Fibroblast of upper back skin (primary cell): ENCODE results near the gene LIPE.

Experiments used
- DNase-seq: peaks from one replicate; pipeline ENCODE4 v3.0.0-alpha.2; 2013

LIPE gene

DNA sequence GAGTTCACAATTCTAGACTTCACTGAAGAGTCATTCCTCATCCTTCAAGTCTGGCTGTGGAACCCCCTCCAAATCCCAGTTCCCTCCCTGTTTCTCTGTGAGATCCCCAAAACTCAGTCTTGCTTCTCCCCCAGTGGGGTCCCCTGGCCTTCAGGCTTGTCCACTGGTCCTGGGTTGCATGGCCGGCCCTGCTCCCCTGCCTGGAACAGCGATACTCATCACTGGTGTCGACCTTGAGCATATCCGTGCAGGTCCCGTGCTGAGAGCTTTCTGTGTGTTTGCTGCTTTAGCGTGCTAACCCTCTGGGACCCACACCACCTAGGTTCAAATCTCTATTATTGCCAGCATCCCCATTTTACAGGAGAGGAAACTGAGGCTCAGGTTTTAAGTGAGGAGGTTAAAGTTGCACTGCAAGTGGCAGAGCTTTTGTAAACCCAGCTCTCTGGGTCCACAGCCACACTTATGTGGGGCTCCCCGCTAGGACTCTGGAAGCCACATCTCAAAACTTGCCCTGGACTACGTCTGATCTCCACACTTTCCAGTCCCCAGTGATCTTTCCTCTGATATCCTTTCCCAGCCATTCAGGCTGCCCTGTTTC is 15.5 kb downstream of the LIPE start:
- no peak for DNase-seq

DNA sequence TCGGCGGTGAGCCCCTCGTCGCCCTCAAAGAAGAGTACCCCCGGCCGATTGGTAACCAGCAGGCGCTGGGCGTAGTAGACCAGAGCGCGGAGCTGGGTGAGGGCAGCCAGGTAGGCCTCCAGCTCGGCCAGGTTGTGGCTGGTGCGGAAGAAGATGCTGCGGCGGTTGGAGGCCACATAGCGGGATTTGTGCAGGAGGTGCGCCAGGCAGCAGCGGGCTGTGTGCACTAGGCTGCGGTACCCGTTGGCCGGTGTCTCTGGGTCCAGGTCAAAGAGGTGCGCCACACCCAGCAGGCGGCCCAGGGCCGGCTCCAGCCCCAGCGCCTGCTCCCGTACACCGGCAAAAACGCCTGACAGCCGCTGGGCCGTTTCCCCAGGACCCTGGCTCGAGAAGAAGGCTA is 16.8 kb downstream of the LIPE start:
- no peak for DNase-seq

DNA sequence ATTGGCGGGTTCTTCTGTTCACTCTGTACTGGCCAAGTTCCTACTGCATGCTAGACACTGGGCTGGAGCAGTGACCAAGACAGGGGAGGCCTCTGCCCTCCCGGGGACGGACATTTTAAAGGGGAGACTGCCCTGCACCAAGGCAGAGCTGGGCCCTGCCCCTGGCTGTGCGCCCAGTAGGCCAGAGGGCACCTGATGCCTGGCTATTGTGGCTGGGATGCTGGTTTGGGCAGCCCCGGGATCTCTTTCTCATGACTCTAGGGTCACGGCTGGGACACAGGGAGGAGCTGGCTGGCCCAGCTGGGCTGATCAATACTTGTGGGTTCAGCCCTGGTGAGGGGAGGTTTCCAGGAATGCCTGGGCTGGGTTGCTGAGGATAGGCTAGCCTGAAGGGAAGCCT is 17.7 kb downstream of the LIPE start:
- no peak for DNase-seq

DNA sequence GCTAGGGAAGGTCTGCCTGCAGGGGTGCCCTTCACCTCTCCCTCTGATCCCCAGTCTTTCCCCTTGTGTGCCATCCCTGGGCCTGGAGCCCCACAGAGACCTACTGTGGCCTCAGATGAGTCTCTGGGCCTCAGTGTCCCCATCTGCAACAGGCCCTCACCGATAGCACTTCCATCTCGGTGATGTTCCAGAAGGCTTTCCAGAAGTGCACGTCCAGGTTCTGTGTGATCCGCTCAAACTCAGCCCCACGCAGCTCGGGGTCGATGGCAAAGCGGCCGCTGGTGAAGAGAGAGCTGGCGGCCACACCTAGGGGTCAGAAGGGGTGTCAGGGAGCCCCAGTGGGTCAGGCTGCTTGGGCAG is 19.4 kb downstream of the LIPE start:
- no peak for DNase-seq

DNA sequence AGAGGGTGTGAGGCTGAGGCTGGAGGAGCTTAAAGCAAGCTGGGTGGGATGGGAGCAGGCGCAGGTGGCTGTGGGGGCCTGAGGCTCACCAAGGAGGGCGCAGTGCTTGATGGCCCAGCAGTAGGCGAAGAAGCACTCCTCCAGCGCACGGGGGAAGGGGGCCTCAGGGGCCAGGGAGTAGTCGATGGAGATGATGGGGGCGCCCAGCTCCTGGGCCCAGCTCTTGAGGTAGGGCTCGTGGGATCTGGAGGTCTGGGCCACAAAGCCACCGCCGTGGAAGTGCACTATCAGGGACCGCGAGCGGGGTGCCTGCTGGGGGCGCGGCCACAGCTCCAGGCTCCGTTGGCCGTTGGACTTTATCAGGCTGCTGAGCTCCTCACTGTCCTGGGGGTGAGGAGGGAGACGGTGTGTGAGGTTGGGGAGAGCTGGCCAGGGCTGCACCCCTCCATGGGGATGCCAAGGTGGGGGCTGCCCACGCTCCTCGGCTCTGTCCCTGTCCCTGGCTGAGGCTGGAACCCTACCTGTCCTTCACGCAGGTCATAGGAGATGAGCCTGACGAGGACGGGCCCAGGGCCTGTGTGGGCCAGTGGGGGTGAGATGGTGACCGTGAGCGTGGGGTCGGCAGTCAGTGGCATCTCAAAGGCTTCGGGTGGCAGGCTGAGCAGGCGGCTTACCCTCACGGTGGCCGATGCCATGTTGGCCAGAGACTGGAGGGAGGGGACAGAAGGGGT is 19.9 kb downstream of the LIPE start:
- DNase-seq = no peak

DNA sequence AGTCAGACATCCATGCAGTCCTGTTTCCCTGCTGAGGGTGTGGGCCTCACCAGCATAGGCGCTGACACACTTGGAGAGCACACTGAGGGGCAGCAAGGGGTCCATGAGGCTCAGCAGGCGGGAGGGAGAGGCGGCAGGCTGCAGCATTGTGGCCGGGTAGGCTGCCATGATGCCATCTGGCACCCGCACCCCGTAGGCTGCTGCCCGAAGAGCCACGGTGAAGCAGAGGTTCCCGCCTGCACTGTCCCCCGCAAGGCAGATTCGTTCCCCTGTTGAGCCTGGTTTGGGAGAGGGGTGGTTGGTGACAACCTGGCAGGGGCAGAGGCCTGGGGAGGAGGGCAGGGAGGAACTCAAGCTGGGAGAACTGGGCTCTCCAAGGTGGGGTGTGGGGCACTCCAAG is 21.1 kb downstream of the LIPE start:
- no peak for DNase-seq

DNA sequence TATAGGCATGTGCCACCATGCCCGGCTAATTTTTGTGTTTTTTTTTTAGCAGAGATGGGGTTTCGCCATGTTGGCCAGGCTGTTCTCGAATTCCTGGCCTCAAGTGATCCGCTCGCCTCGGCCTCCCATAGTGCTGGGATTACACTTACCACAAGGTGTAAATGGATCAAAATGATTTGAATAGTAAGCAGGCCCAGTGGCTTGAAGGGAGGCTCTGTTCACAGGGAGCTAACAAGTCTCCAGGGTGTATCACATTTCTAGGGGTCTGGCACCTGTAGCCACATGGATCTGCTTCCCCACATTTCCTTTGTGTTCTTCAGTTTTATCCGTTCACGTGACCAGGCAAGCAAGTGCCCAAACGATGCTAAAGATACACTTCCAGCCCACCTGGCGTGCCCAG is 23.6 kb downstream of the LIPE start:
- DNase-seq = no peak

DNA sequence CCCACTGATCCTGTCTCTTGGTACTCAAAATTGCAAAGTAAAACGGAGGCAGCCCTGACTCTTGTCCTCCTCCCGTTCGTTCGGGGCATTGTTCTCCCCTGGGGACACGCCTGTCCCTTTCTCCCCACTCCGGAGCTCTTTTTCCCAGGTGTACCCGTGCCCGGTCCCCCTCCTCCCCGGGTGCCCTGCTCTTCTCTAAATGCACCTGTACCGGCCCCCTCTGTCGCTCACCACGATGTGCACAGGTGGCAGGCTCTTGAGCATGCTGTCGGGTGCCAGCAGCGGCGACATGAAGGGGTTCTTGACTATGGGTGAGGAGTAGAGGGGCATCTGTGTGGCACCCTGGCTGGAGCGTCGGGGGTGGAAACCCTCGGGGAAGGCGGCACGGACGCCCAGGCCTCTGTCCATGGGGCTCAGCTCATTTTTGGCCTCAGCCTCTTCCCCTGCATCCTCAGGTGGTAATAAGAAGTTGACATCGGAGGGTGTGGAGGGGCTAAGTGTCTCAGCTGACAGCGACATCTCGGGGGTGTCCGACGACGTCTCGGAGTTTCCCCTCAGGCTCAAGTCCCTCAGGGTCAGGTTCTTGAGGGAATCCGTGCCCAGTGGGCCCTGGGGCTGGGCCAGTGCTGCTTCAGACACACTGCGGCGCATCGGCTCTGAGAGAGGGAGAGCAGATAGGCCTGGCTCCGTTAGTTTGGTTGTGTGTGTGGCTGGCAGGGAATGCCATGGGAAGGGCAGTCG is 24.6 kb downstream of the LIPE start:
- no peak for DNase-seq

DNA sequence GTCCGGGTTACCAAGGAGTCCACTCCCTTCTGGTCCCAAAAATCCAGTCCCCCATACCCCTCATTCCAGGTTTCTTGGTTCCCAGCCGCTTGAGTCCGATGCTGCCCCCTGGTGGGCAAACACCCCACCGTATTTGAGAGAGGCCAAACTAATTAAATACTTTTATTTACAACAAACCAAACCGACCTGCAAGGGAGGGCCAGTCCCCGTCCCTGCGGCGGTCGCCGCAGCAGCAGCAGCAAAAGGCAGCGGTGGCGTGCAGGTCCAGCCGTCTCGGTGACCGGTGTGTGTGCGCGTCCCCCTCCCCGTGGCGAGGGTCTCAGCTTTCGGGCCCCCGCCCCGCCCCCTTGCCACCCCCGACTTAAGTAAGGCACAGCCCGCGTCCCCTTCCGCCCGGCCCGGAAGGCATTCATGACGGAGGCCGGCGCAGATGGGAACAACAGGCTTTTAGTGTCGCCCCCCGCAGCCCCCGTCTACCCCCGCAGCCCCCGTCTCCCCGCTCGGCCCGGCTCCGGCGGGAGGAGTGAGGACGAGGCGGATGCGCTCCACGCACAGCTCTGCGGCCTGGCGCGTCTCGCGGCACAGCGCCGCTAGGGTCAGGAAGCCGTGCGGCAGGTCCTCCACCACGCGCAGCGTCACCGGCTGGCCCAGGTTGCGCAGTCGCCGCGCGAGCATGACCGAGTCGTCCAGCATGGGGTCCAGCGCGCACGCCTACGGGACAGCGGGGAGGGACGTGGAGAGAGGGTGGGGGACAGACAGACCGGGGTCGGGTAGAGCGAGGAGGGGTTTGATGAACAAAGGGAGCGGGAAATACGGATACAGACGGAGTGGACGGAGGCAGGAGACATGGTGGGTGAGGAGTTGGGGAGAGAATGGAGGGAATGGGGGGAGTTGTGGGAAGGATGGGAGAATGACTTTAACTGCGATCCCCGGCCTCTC is 25.6 kb downstream of the LIPE start:
- DNase-seq = peak; percentile 69

DNA sequence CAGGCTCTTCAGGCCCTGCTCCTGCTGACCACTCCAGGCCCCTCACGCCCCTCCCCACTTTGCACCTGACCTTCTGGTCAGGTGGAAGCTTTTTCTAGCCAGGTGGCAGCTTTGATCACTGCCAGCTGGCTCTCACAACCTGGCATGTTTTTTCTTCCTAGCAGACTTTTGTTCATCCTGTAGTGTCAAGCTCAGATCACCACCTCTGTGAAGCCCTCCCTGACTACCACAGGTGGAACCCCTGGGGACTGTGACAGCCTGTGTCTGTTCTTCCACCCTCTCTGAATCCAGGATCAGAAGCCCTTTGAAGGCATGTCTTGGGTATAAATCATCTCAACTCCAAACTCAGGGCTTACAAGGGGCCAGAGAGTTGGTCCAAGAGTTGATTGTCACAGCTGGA is 26.8 kb downstream of the LIPE start:
- no peak for DNase-seq

DNA sequence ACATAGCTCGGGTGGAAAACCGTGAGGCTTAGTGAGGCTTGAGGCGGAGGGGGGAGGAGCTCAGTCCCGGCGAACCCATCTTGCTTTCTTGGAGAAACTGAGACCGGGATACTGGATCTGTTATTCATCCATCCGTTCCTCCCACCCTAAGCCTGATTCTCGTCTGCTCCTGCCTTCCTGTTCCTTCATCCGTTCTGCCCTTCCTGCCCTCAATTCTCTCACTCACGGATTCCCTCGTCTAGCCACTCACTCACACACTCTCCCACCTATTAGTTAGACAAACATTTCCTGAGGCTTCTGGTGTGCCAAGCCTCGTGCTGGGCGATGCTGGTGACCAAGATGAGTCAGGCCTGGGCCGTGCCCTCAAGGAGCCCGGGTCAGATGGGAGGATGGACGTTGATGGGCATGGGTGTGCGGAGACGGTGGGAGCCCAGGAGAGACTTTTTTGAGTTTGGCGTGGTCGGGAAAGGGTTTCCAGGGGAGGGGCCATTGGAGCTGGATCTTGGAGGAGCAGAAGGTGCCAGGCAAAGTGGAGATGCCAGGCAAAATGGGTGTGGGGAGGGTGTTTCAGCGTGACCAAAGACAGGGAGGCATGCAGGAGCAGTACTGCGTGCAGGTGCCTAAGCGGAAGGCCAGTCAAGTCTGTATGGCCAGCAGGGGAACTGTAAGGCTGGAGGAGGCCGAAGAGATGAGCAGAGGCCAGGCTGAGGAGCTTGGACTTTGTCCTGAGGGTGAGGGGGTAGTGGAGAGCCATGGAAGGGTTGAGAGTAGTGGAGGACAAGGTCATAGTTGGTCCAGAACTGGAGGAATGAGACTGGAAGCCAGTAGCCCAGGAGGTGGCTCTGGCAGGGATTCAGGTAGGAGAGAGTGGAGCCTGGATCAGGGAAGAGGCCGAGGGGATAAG is 29.7 kb downstream of the LIPE start:
- DNase-seq = no peak

DNA sequence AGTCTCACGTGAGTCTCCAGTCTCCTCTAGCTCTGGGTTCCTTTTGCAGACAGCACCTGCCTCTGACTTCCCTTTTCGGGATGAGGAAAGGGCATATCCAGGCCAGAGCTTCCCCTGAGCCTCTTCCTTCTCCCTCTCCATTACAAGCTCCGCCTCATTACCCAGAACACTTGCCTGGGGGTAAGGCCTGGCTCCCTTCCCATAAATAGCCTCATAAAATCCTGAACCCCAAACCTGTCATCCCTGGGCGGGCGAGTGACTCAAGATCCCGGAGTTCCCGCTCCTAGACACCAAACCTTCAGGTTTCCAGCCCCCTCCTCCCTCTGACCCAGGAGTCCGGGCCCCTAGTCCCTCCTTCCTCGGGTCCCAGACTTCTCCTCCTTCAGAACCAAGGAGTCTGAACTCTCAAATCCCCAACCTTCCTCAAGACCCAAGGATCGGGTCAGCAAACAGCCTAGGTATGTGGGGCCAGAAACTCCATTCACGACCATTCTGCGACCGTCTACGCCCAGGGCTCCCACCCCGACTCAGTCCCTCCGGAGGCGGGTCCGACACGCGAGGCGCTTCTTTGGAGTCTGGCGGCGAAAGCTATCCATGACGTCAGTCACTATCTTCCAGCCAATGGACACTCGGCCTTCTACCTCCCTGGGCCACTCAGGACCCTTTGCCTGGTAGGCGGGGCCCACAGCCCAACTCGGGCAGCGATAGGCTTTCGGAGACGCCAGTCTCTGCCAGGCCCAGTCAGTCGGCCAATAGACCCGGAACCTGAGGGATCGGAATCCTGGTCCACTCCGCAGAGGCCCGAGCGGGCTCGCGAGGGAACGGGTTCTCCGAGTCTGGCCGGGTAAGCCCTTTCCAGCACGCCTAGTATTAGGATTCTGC is 30.6 kb downstream of the LIPE start:
- peak; percentile 99 for DNase-seq

DNA sequence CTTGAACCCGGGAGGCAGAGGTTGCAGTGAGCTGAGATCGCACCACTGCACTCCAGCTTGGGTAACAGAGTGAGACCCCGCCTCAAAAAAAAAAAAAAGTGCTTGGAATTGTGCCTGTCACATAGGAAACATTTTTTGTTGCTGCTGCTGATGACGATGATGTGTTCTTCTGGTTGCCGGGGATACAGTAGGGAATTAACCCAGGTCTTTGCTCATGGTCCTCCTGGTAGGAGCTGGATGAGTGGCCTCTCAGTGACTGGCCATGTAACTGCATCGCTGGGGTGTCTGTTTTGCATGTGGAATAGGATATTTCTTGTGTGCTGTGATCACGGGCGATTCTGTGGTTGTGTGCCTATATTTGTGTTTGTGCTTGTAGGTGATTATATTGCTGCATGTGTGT is 32.4 kb downstream of the LIPE start:
- no peak for DNase-seq

DNA sequence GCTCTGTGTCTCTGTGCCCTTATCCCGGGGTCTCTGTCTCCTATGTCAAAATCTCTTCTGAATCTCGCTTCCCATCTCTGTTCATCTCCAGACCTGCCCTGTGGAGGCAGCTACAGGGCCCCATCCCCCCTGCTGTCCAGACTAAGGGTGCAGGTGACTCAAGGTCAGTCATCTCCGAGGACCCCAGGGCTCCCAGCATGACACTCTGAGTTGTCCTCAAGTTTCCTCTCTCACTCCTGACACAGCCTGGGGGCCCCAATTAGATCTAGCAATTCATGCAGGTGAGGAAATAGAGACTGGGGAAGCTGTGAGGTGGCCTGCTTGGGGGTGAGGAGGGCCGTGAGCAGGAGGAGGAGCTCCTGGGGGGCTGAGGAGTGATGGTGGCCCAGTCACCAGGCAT is 35.0 kb downstream of the LIPE start:
- DNase-seq = no peak

DNA sequence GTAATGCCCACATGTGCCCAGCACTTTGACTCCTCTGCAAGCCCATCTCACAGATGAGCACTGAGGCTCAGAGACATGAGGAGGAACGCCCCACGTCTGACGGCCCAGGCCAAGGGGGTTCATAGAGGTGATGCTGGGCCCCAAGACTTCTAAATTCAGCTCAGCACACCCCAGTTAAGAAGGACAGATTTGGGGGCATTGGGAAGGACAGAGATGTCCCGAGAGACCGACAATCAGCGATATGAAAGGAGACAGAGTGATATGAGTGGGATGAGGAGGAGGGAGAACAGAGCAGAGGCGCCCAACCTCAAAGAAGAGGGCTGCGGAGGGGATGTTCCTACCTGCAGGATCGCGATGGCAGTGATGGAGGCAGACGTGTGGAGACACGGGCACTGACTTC is 37.3 kb downstream of the LIPE start, which contains the start of gene CNFN:
Gene CNFN (minus strand): TSS at position 399 of the 400 bp plus-strand sequence. CDS start 1,260 bp downstream, outside the sequence.
- no peak for DNase-seq

DNA sequence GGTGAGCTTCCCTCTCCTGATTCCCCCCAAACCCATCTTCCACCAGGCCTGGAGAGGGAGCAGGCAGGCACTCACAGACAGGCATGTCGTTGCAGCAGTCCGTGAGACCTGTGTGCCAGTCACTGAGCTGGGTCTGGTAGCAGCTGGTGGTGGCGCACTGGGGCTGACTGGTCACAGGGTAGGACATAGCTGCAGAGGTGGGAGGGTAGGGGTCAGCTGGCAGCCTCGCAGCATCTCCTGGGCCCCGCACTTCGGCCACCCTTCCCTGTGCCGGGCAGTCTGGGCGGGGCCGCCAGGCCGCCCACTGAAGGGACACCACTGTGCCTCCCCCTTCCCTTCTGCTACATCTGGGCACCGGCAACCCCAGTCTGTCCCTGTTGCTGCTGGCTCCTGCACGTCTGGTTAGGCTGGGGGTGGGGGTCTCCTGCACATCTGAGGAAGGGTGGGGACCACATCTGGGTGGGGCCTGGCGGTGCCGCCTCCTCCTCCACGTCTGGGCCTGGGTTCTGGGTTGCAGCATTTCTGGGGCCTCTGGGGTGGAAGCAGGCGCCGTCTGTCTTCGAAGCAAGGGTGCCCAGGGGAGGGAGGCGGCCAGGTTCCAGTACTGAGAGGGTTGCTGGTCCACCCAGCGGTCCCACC is 38.2 kb downstream of the LIPE start:
- DNase-seq = no peak

DNA sequence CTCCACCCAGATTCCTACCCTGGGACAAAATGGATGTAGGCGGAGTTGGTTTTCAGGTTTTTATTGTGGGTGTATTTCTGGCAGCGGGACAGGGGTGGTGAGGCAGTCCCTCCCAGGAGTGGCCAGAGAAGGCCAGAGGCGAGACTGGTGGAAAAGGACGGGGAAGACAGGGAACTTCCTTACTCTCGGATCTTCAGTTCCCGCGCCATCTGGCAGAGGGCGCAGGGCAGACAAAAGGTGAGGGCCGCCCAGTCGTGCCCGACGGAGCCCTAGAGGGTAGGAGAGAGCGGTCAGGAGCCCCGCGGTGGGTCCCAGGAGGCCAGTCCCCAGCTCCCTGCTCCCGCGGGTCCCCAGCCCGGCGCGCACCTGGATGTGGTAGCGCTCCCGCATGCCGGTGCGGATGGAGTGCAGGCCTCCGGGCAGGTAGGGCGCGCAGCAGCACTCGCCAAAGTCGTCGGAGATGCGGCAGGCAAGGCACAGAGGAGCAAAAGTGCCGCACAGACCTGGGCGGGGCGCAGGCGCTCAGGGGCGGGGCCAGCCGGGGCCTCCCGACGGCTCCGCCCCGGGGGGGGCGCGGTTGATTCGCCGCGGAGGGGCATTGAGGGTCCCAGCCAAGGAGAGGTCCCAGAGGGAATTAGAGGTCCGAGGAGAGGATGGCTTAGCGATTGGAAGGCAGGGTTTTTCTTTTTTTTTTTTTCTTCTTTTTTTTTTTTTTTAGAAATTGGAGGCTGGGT is 40.0 kb downstream of the LIPE start:
- peak; percentile 43 for DNase-seq

DNA sequence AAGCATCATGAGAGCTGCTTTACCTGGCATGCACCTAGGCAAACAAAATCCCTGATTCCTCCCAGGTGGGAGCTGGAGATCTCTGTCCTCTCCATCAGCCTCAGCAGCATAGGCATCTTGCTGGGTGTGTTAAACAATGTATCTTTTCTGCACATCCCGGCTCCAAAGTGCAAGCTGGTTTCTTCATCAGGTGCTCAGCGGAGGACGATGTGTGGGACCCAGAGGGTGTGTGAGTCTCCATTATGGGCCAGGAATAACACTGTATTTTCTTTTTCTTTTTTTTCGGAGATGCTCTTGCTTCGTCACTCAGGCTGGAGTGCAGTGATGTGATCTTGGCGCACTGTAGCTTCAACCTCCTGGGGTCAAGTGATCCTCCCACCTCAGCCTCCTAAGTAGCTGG is 47.0 kb downstream of the LIPE start:
- DNase-seq = no peak
